CD4-positive, alpha-beta T cell treated with Interleukin-2 at 100 ng/mL for 4 hours (primary cell): ENCODE data around the gene MROH7.

Experiments
- DNase-seq: peaks from one replicate; pipeline ENCODE4 v3.0.0-alpha.2; 2020; ENCODE audit warnings: low spot score

MROH7 gene

DNA sequence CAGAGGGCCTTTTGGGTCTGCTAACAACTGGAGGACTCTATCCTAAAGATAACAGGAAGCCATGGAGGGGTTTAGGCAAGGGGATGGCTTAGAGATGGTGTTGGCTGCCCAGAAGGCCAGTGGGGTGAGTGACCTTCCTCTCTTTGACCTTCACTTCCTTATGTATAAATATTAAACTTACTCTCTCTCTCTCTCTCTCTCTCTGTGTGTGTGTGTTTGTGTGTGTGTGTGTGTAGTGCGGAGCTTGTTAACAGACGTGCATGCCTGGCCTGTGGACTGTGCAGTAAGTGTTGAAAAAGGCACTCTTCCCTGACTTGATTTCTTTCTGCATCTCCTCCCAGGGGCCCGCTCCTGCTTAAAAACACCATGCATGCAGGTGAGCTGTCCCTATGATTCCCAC lies 10.0 kb downstream of the MROH7 start:
- no peak for DNase-seq

GRCh38 chr1:54652168-54652567 lies 10.6 kb downstream of the MROH7 start:
- no peak for DNase-seq

- no peak for DNase-seq
These were observed 11.4 kb downstream of the MROH7 start for GRCh38 chr1:54653036-54653435.

GRCh38 chr1:54658164-54658913 lies 16.8 kb downstream of the MROH7 start:
- DNase-seq: no peak

DNA sequence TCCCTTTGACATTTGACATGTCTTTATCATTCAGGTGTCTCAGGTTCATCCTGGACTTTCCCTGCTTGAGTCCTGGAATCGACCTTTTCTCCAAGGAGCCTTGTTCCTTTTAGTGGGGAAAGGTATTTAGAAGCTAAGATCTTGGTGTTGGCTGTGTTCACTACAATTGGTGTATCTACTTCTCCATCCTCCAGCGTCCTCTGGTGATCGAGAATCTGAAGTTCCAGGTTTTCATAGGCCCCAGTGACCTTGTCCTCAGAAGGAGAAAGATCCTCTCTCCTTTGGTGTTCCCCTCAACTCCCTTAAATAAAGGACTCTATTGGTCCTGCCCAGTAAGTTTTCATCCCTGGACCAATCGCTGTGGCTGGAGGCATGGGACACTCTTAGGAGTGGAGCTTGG lies 22.1 kb downstream of the MROH7 start:
- no peak for DNase-seq

DNA sequence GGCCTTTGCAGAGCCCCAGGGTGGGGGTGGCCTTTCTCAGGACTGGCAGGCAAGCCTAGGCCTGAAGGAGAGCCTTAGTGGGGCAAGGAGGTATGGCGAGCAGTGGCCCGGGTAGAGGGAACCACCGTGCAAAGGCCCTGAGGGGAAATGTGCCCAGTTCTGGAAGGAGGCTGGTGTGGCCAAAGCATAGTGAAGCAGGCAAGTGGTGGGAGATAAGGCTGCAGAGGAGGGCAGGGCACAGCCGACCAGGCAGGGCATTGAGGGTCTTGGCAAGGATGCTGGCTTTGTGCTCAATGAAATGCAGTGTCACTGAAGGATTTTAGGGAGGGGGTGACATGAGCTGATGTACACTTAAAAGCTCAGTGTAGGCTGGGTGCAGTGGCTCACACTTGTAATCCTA lies 22.8 kb downstream of the MROH7 start:
- DNase-seq: no peak

- DNase-seq: no peak
These were observed 24.3 kb downstream of the MROH7 start for GRCh38 chr1:54665852-54666251.

DNA sequence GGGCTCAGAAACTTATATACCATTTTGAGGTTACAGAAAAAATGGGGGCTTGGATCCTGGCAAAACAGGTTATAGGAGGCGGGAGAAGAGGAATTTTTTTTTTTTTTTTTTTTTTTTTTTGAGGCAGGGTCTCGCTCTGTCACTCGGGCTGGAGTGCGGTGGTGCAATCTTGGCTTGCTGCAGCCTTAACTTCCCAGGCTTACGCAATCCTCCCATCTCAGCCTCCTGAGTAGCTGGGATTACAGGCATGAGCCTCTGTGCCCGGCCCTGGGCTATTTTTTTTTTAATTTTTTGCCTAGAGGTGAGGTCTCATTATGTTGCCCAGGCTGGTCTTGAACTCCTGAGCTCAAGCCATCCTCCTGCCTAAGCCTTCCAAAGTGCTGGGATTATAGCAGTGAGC lies 24.7 kb downstream of the MROH7 start:
- DNase-seq: no peak

DNA sequence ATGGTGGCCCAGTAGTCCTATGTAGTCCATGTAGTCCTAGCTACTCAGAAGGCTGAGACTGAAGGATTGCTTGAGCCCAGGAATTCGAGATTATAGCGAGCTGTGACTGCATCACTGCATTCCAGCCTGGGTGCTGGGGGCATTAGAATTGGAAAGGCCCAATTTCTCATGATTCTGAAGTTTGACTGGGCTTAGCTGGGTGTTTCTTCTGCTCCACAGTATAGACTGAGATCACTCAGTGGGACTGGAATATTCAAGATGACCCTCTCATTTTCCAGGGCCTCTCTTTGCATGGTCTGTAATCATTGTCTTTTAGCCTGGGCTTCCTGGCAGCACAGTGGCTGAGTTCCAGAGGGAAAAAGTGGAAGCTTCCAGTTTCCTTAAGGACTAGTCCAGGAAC lies 26.2 kb downstream of the MROH7 start:
- no peak for DNase-seq

DNA sequence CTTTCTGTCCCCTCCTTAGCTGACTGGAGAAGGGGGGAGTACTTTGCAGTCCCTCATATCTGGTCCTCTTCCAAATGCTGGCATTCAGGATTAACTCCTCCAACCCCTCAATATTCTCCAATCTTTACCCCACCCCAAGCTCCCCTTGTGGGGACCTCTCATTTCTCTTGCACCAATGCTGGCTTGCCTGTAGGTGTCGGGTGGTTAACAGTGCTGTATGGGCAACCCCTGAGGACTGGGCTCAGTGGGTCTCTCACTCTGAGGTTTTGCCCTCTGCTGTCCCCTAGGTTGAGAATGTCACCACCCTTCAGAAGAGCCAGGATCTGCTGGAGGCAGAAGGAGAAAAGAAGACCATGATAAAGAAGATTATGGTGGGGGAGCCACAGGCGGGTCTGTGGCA lies 27.0 kb downstream of the MROH7 start:
- no peak for DNase-seq

DNA sequence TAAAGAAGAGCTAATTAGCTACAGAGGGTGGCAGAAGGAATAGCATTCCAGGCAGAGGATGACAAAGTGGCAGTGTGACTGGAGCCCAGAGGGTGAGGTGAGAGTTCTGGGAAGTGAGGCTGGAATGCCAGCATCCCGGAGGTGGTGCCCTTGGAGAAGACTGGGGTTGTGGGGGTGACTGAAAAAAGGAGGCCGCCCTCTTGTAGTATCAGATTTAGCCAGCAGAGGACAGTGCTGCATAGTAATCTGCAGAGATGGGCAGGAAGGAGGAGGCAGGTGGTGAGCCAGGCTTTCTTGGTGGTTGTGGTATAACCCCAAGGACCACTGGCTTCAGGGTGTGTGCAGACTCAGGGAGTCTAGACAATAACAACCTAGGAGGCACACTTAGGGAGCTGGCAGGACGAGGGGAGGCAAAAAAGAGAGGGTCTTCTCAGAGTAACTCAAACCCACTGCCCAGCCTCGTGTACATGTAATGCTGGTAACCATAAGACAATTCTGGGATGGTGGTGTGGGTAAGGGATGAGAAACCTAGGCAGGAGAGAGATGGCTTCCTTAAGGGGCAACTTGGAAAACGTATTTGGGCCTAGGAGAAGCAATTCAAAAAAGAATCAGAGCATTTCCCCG lies 30.5 kb downstream of the MROH7 start:
- DNase-seq: peak; percentile 70

DNA sequence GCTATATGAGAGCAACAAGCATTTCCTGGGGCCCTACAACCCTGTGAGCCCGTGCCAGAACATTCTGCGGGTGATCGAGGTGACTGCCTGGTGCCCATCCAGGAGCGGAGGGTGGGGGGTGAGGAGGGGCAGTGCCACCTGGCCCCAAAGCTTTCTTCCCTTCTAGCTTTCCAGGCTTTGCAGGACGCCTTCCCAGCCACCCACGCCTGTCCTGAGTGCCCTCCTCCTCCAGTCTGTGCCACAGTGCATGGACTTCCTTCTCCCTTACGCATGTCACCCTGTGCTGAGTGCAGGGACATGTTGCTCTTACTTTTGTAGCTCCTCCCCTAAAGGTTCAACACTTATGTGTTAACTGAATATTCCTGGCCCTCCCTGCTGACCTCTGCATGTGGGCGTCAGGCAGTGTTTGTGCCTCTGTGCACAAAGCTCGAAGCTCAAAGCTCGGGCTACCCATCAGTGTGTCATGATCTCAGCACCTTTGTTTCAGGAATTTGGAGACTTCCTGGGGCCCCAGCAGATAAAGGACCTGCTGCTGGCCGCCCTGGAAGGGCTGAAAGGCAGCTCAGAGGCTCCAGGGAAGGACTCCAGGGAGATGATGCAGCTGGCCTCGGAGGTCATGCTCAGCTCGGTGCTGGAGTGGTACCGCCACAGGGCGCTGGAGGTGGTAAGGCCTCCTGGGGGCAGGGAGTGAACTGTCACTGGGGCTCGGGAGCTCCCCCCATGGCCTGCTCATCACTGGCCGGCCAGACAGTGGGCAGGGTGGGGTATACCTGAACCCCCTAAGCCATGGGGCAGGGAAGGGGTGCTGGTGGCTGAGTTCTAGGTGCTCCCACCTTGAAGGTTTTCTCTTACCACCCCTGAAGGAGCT lies 37.4 kb downstream of the MROH7 start:
- DNase-seq: no peak

- no peak for DNase-seq
These were observed 38.1 kb downstream of the MROH7 start for GRCh38 chr1:54679706-54680105.

- DNase-seq: no peak
These were observed 38.8 kb downstream of the MROH7 start for GRCh38 chr1:54680387-54680786.

GRCh38 chr1:54681358-54681757 lies 39.8 kb downstream of the MROH7 start:
- no peak for DNase-seq

- DNase-seq: no peak
These were observed 41.9 kb downstream of the MROH7 start for GRCh38 chr1:54683453-54683852.

DNA sequence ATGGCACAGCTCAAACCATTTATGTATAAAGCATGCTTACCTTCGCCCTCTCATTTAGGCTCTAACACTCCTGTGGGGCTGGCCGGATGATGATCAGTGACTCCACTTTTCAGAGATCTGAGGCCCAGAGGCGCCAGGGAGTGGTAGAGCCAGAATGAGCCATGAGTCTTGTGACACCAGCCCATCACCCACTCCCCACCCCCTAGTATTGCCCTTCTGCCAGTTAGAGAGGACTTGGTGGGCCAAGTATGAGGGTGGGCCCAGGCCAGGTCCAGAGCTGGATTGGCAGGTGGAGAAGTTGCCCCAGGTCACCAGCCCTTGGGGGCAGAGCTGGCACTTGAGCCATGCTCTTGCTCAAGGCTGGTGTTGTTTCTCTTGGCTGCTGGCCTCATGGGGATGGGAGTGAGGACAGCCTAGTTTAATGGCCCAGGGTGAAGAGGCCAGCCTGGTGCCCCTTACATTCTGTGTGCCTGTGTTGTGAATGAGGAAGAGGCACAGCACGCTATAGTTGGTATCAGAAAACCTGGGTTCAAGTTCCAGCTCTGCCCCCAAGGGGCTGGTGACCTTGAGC lies 43.8 kb downstream of the MROH7 start:
- DNase-seq: no peak

- DNase-seq: no peak
These were observed 44.6 kb downstream of the MROH7 start for GRCh38 chr1:54686155-54686554.

GRCh38 chr1:54694771-54695170 lies 53.2 kb downstream of the MROH7 start:
- no peak for DNase-seq

- DNase-seq: no peak
These were observed 53.6 kb downstream of the MROH7 start for GRCh38 chr1:54695221-54695620.

DNA sequence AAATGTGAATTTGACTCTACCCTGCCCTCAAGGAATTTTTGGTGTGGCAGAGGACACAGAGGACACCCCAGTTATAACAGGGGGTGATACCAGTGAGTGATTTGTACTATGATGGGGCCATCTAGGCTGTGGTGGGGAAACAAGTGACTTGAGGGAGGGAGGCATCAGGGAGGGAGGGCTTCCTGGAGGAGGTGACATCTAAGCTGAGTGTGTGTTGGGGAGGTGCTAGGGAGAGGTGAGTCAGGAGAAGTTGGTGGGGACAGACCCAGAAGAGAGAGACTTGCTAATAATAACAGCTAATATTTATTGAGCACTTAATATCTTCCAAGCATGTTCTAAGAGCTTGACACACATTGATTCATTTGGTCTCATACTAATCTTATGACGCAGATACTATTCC lies 54.2 kb downstream of the MROH7 start:
- no peak for DNase-seq

- no peak for DNase-seq
These were observed 54.7 kb downstream of the MROH7 start for GRCh38 chr1:54696262-54696661.

DNA sequence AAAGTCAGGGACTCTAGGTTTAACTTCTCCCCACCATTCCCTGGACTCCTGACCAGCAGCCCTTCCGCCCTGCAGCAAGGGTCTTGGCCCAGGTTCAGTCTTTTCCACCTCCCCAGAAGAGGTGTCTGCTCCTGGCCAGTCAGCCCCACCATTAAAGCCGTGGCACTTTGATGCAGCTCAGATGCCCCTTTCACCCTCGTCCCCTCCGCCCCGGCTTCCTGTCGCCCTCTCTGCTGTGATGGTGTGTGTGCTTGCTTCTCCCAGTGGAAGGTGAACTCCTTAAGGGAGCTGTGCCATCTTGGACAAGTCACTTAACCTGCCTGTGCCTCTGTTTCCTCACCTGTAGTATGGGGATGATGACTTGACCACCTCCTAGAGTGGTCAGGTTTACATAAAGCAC lies 56.3 kb downstream of the MROH7 start:
- DNase-seq: no peak
